HEK293 (cell line): ENCODE results near the gene RLN2.

Source experiments
- CTCF ChIA-PET: fragments of 350-600 bp; formaldehyde crosslinking; extraction: SDS; loops from one replicate; lab custom pipeline; 2021; ENCODE audit warnings: antibody characterized with exemption; lab: Yijun Ruan, JAX
- POLR2A ChIA-PET: fragments of 300-600 bp; formaldehyde crosslinking; extraction: SDS; loops from one replicate; lab custom pipeline; 2020; ENCODE audit warnings: antibody characterized with exemption, inconsistent platforms; lab: Yijun Ruan, JAX
- H3K27ac ChIP-seq: fragments of 200-500 bp; sonication (Bioruptor generic); 2 replicates; pipeline ENCODE4 v1.5.1; 2014; ENCODE audit warnings: low read depth, low read length, control low read depth, inconsistent platforms; ENCODE audit errors: extremely low read depth
- H3K36me3 ChIP-seq, 2 experiments: fragments of 200-500 bp in 1 of 2; sonication (Bioruptor generic) in 1 of 2; 1 replicate in 1 of 2; 2 replicates in 1 of 2; pipeline ENCODE4 v1.5.1; 2014 to 2017; ENCODE audit warnings: inconsistent platforms in 2 of 2, low read length in 2 of 2; ENCODE audit not compliant: control insufficient read depth in 2 of 2, insufficient read depth in 1 of 2
- H3K4me1 ChIP-seq: fragments of 200-500 bp; sonication (Bioruptor generic); 2 replicates; pipeline ENCODE4 v1.5.1; 2014; ENCODE audit warnings: mild to moderate bottlenecking, low read length, inconsistent platforms; ENCODE audit not compliant: control insufficient read depth, insufficient read depth
- H3K4me3 ChIP-seq: 2 replicates; pipeline ENCODE4 v1.5.1; 2011; ENCODE audit warnings: low read depth, mild to moderate bottlenecking, control low read depth, low read length, moderate library complexity
- H3K9me3 ChIP-seq: fragments of 200-500 bp; sonication (Bioruptor generic); 2 replicates; pipeline ENCODE4 v1.5.1; 2014; ENCODE audit warnings: low read depth, low read length, inconsistent platforms; ENCODE audit not compliant: control insufficient read depth, insufficient read depth
- HIC1 ChIP-seq: fragments of 450-650 bp; formaldehyde crosslinking; IDR thresholded peaks from 2 replicates; pipeline ENCODE4 v1.5.1; 2016; ENCODE audit warnings: missing biosample characterization, missing genetic modification characterization
- IKZF3 ChIP-seq: fragments of 450-650 bp; IDR thresholded peaks from 2 replicates; pipeline ENCODE4 v1.5.0; 2018; ENCODE audit warnings: missing biosample characterization, mild to moderate bottlenecking, missing genetic modification characterization, moderate library complexity
- KLF1 ChIP-seq: fragments of 450-650 bp; formaldehyde crosslinking; IDR thresholded peaks from 2 replicates; pipeline ENCODE4 v1.5.1; 2016; ENCODE audit warnings: missing biosample characterization, missing genetic modification characterization
- MZF1 ChIP-seq: fragments of 450-650 bp; formaldehyde crosslinking; IDR thresholded peaks from 2 replicates; pipeline ENCODE4 v1.5.1; 2017; ENCODE audit warnings: missing biosample characterization, missing genetic modification characterization, borderline replicate concordance
- PRDM4 ChIP-seq: fragments of 450-650 bp; formaldehyde crosslinking; IDR thresholded peaks from 2 replicates; pipeline ENCODE4 v1.5.1; 2017; ENCODE audit warnings: missing biosample characterization, missing genetic modification characterization
- SETDB1 ChIP-seq: IDR thresholded peaks from one replicate; pipeline ENCODE4 v1.6.1; 2017; ENCODE audit warnings: mild to moderate bottlenecking, low read length, moderate library complexity, mixed read lengths; ENCODE audit not compliant: insufficient read length
- YY2 ChIP-seq: fragments of 450-650 bp; formaldehyde crosslinking; IDR thresholded peaks from 2 replicates; pipeline ENCODE4 v1.5.1; 2016; ENCODE audit warnings: missing biosample characterization, missing genetic modification characterization
- ZNF416 ChIP-seq: fragments of 450-650 bp; formaldehyde crosslinking; IDR thresholded peaks from 2 replicates; pipeline ENCODE4 v1.5.1; 2016; ENCODE audit warnings: missing biosample characterization, missing genetic modification characterization
- ZNF423 ChIP-seq: fragments of 450-650 bp; formaldehyde crosslinking; IDR thresholded peaks from 2 replicates; pipeline ENCODE4 v1.5.1; 2016; ENCODE audit warnings: missing biosample characterization, missing genetic modification characterization
- ZNF629 ChIP-seq: fragments of 450-650 bp; formaldehyde crosslinking; IDR thresholded peaks from 2 replicates; pipeline ENCODE4 v1.5.1; 2017; ENCODE audit warnings: missing biosample characterization, missing genetic modification characterization
- ZNF704 ChIP-seq: fragments of 450-650 bp; formaldehyde crosslinking; IDR thresholded peaks from 2 replicates; pipeline ENCODE4 v1.5.1; 2016; ENCODE audit warnings: missing biosample characterization, missing genetic modification characterization
- ZNF76 ChIP-seq: fragments of 450-650 bp; formaldehyde crosslinking; IDR thresholded peaks from 2 replicates; pipeline ENCODE4; 2016; ENCODE audit warnings: low read depth, missing biosample characterization, missing genetic modification characterization, borderline replicate concordance
- ZSCAN16 ChIP-seq: fragments of 450-650 bp; formaldehyde crosslinking; IDR thresholded peaks from 2 replicates; pipeline ENCODE4 v1.5.1; 2016; ENCODE audit warnings: missing biosample characterization, missing genetic modification characterization
- ZSCAN30 ChIP-seq: fragments of 450-650 bp; IDR thresholded peaks from 2 replicates; pipeline ENCODE4 v1.5.1; 2018; ENCODE audit warnings: missing biosample characterization, mild to moderate bottlenecking, missing genetic modification characterization, moderate library complexity
- ZXDB ChIP-seq: fragments of 450-650 bp; formaldehyde crosslinking; IDR thresholded peaks from 2 replicates; pipeline ENCODE4 v1.5.1; 2016; ENCODE audit warnings: missing biosample characterization, missing genetic modification characterization
- TF ChIP-seq, protein P1 (sequence below): fragments of 450-650 bp; formaldehyde crosslinking; IDR thresholded peaks from 2 replicates; pipeline ENCODE4 v1.5.1; 2016; ENCODE audit warnings: missing biosample characterization, missing genetic modification characterization, low read depth
- TF ChIP-seq, protein P2 (sequence below): fragments of 450-650 bp; formaldehyde crosslinking; IDR thresholded peaks from 2 replicates; pipeline ENCODE4 v1.5.1; 2016; ENCODE audit warnings: missing biosample characterization, missing genetic modification characterization
- TF ChIP-seq, protein P3 (sequence below): fragments of 450-650 bp; formaldehyde crosslinking; IDR thresholded peaks from 2 replicates; pipeline ENCODE4 v1.5.1; 2016; ENCODE audit warnings: missing biosample characterization, missing genetic modification characterization
- TF ChIP-seq, protein P4 (sequence below): fragments of 450-650 bp; formaldehyde crosslinking; IDR thresholded peaks from 2 replicates; pipeline ENCODE4 v1.5.1; 2016; ENCODE audit warnings: missing biosample characterization, missing genetic modification characterization

The RLN2 gene

DNA sequence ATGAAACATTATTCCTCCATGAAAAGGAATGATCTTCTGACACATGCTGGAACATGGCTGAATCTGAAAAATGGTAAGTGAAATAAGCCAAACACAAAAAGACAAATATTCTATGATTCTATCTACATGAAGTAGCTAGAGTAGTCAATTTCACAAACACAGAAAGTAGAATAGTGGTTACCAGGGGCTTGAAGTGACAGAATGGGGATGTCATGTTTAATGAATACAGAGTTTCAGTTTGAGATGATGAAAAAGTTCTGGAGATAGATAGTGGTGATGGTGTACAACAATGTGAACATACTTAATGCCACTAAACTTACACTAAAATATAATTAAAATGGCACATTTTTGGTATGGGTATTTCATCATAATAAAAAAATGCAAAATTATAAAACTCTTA, 18.3 kb downstream of the RLN2 start (continued):
- TF ChIP-seq, protein P1, sequence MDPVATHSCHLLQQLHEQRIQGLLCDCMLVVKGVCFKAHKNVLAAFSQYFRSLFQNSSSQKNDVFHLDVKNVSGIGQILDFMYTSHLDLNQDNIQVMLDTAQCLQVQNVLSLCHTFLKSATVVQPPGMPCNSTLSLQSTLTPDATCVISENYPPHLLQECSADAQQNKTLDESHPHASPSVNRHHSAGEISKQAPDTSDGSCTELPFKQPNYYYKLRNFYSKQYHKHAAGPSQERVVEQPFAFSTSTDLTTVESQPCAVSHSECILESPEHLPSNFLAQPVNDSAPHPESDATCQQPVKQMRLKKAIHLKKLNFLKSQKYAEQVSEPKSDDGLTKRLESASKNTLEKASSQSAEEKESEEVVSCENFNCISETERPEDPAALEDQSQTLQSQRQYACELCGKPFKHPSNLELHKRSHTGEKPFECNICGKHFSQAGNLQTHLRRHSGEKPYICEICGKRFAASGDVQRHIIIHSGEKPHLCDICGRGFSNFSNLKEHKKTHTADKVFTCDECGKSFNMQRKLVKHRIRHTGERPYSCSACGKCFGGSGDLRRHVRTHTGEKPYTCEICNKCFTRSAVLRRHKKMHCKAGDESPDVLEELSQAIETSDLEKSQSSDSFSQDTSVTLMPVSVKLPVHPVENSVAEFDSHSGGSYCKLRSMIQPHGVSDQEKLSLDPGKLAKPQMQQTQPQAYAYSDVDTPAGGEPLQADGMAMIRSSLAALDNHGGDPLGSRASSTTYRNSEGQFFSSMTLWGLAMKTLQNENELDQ (tag by site-specific recombination): no peak
- TF ChIP-seq ZNF629 (tag by site-specific recombination) (no peak), HIC1 (tag by site-specific recombination) (no peak), ZSCAN16 (tag by site-specific recombination) (no peak)
- TF ChIP-seq, all 188 proteins: peak for 0

- POLR2A ChIA-PET: no interaction called here
- Histone ChIP-seq H3K4me1 (no peaks in the 10 kb centered on the region), H3K9me3 (no peaks in the 10 kb centered on the region), H3K36me3 (no peaks in the 10 kb centered on the region), H3K4me3 (no peak overlapping the region)
- TF ChIP-seq, protein P2, sequence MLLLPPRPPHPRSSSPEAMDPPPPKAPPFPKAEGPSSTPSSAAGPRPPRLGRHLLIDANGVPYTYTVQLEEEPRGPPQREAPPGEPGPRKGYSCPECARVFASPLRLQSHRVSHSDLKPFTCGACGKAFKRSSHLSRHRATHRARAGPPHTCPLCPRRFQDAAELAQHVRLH: no peak
- TF ChIP-seq YY2 (no peak), ZNF416 (tag by site-specific recombination) (no peak), ZNF704 (no peak), ZSCAN16 (tag by site-specific recombination) (no peak)
- TF ChIP-seq, protein P3, sequence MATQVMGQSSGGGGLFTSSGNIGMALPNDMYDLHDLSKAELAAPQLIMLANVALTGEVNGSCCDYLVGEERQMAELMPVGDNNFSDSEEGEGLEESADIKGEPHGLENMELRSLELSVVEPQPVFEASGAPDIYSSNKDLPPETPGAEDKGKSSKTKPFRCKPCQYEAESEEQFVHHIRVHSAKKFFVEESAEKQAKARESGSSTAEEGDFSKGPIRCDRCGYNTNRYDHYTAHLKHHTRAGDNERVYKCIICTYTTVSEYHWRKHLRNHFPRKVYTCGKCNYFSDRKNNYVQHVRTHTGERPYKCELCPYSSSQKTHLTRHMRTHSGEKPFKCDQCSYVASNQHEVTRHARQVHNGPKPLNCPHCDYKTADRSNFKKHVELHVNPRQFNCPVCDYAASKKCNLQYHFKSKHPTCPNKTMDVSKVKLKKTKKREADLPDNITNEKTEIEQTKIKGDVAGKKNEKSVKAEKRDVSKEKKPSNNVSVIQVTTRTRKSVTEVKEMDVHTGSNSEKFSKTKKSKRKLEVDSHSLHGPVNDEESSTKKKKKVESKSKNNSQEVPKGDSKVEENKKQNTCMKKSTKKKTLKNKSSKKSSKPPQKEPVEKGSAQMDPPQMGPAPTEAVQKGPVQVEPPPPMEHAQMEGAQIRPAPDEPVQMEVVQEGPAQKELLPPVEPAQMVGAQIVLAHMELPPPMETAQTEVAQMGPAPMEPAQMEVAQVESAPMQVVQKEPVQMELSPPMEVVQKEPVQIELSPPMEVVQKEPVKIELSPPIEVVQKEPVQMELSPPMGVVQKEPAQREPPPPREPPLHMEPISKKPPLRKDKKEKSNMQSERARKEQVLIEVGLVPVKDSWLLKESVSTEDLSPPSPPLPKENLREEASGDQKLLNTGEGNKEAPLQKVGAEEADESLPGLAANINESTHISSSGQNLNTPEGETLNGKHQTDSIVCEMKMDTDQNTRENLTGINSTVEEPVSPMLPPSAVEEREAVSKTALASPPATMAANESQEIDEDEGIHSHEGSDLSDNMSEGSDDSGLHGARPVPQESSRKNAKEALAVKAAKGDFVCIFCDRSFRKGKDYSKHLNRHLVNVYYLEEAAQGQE (tag by site-specific recombination): no peak
- TF ChIP-seq, protein P4, sequence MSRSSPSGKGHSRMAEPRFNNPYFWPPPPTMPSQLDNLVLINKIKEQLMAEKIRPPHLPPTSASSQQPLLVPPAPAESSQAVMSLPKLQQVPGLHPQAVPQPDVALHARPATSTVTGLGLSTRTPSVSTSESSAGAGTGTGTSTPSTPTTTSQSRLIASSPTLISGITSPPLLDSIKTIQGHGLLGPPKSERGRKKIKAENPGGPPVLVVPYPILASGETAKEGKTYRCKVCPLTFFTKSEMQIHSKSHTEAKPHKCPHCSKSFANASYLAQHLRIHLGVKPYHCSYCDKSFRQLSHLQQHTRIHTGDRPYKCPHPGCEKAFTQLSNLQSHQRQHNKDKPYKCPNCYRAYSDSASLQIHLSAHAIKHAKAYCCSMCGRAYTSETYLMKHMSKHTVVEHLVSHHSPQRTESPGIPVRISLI: no peak
- TF ChIP-seq, all 188 proteins: peak for 0
- no peak overlapping the region for H3K27ac ChIP-seq
- CTCF ChIA-PET: no interaction called here
Observed at GRCh38 chr9:5278486-5278885, 26.0 kb downstream of the RLN2 start.

DNA sequence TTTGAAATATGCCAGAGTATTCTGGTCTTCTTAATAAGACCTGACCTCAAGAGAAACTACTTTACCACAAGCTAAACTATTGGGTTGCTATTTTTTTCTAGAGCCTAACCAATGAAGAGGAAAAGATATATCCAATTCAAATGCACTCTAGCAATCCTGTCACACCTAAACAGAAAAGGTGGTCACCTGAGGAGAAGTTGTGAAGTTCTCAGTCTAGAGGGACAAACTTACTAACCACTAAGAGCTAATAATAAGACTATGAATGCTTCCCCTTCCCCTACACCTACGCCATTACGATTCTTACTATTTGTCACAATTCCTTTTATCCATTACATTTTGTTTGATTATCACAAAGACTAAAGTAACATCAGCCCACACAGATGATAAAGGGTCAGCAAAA, 29.7 kb downstream of the RLN2 start:
- H3K4me1 ChIP-seq: no peaks in the 10 kb centered on the region
- ChIA-PET POLR2A (no interaction called here), CTCF (interaction anchor here (1.0 kb wide), 1 partner anchor 150 kb away, joined by 3 read pairs; no protein-coding TSS in a partner anchor)
- H3K4me3 ChIP-seq: no peak overlapping the region
- H3K9me3 ChIP-seq: no peaks in the 10 kb centered on the region
- H3K27ac ChIP-seq: no peak overlapping the region
- H3K36me3 ChIP-seq: no peaks in the 10 kb centered on the region
- TF ChIP-seq PRDM4 (tag by site-specific recombination) (no peak), ZXDB (tag by site-specific recombination) (no peak), SETDB1 (no peak), ZSCAN30 (tag by site-specific recombination) (no peak), MZF1 (tag by site-specific recombination) (no peak), IKZF3 (tag by site-specific recombination) (no peak), ZNF76 (tag by site-specific recombination) (no peak), KLF1 (tag by site-specific recombination) (no peak), ZNF423 (tag by site-specific recombination) (no peak)
- TF ChIP-seq, protein P2: no peak
